H1 (cell line): ENCODE results near the gene PLXNB3. TPM values are rescaled to one million over a fixed set of nuclear protein-coding genes. Genes with fewer than 3 reads are reported as not detected.

ENCODE experiments used
- CTCF ChIA-PET: fragments of 300-600 bp; sonication (Branson Sonifier 250); formaldehyde crosslinking; loops from one replicate; lab custom pipeline; 2021; ENCODE audit not compliant: partially characterized antibody; lab: Charles Lee
- POLR2A ChIA-PET: fragments of 300-600 bp; sonication (Branson Sonifier 250); formaldehyde crosslinking; loops from one replicate; lab custom pipeline; 2021; ENCODE audit warnings: inconsistent platforms; ENCODE audit not compliant: partially characterized antibody; lab: Charles Lee
- DNase-seq, 2 experiments: peaks; one replicate each; pipeline versions ENCODE4 v3.0.0 to v3.0.0-alpha.2; 2010 to 2022; ENCODE audit warnings: low spot score in 2 of 2, low read depth in 1 of 2, mixed read lengths in 1 of 2
- FAIRE-seq: peaks from 2 replicates; lab custom pipeline; 2011; peaks lifted over from hg19 to GRCh38; lab: Jason Lieb, UNC
- H2AFZ ChIP-seq: 2 replicates; pipeline ENCODE4 v1.8.1; 2012; ENCODE audit warnings: low read length, inconsistent platforms
- H2AK5ac ChIP-seq: 2 replicates; pipeline ENCODE4 v1.6.1; 2013; ENCODE audit warnings: low read depth, low read length
- H2BK120ac ChIP-seq: replicated peaks from 2 replicates; pipeline ENCODE3; 2013; ENCODE audit warnings: low read depth, low read length, inconsistent platforms
- H2BK12ac ChIP-seq: 2 replicates; pipeline ENCODE4 v1.6.1; 2013; ENCODE audit warnings: low read depth, low read length
- H2BK15ac ChIP-seq: 2 replicates; pipeline ENCODE4 v1.6.1; 2013; ENCODE audit warnings: low read length
- H2BK20ac ChIP-seq: 2 replicates; pipeline ENCODE4 v1.6.1; 2013; ENCODE audit warnings: low read length
- H2BK5ac ChIP-seq: 2 replicates; pipeline ENCODE4 v1.6.1; 2013; ENCODE audit warnings: low read depth, low read length
- H3K14ac ChIP-seq: 2 replicates; pipeline ENCODE4 v1.6.1; 2013; ENCODE audit warnings: inconsistent platforms; ENCODE audit not compliant: insufficient read length
- H3K18ac ChIP-seq: 2 replicates; pipeline ENCODE4 v1.6.1; 2013; ENCODE audit warnings: low read length; ENCODE audit errors: extremely low read depth
- H3K23ac ChIP-seq: 2 replicates; pipeline ENCODE4 v1.6.1; 2013; ENCODE audit warnings: inconsistent platforms; ENCODE audit not compliant: insufficient read length
- H3K23me2 ChIP-seq: 2 replicates; pipeline ENCODE4 v1.6.1; 2013; ENCODE audit warnings: low read depth, low read length
- H3K27ac ChIP-seq: 2 replicates; pipeline ENCODE4 v1.6.1; 2011; ENCODE audit warnings: low read depth, low read length, inconsistent platforms
- H3K27me3 ChIP-seq, 4 experiments: replicated peaks in 1 of 4; 1 replicate in 1 of 4; 2 replicates in 3 of 4; pipeline versions ENCODE4 v1.6.1 to v1.8.1; 2011 to 2013; ENCODE audit warnings: low read length in 3 of 4, mild to moderate bottlenecking in 3 of 4, inconsistent platforms in 2 of 4, mixed read lengths in 2 of 4, moderate library complexity in 1 of 4; ENCODE audit not compliant: control insufficient read depth in 3 of 4, insufficient read depth in 3 of 4; ENCODE audit errors: extremely low read depth in 1 of 4
- H3K36me3 ChIP-seq, 4 experiments: 2 replicates each; pipeline versions ENCODE4 v1.6.1 to v1.8.1; 2011 to 2013; ENCODE audit warnings: mild to moderate bottlenecking in 4 of 4, low read length in 3 of 4, moderate library complexity in 2 of 4, control low read depth in 1 of 4, inconsistent platforms in 1 of 4; ENCODE audit not compliant: insufficient read depth in 4 of 4, control insufficient read depth in 2 of 4
- H3K4ac ChIP-seq: replicated peaks from 2 replicates; pipeline ENCODE3; 2013; ENCODE audit warnings: low read length, low read depth, mixed read lengths, inconsistent platforms; ENCODE audit not compliant: insufficient read length
- H3K4me1 ChIP-seq, 4 experiments: replicated peaks in 1 of 4; 1 replicate in 1 of 4; 2 replicates in 3 of 4; pipeline versions ENCODE4 v1.6.1 to v1.8.1; 2011 to 2013; ENCODE audit warnings: low read length in 3 of 4, inconsistent platforms in 2 of 4, mixed read lengths in 1 of 4; ENCODE audit not compliant: insufficient read depth in 4 of 4, control insufficient read depth in 3 of 4
- H3K4me2 ChIP-seq, 2 experiments: 2 replicates each; pipeline versions ENCODE4 v1.6.1 to v1.8.1; 2011 to 2013; ENCODE audit warnings: low read depth in 2 of 2, low read length in 2 of 2, control low read depth in 1 of 2, inconsistent platforms in 1 of 2, mild to moderate bottlenecking in 1 of 2; ENCODE audit not compliant: insufficient read depth in 1 of 2
- H3K4me3 ChIP-seq, 4 experiments: fragments of 200-600, 300-600 bp in 1 of 4; sonication (generic), shearing (Covaris generic), sonication (Bioruptor Twin) in 1 of 4; 2 replicates each; pipeline versions ENCODE4 v1.5.1 to v1.8.1; 2011 to 2016; ENCODE audit warnings: low read length in 4 of 4, low read depth in 3 of 4, control low read depth in 2 of 4, inconsistent platforms in 2 of 4, mild to moderate bottlenecking in 2 of 4, mixed read lengths in 1 of 4, moderate library complexity in 1 of 4; ENCODE audit not compliant: insufficient read depth in 2 of 4; ENCODE audit errors: extremely low read depth in 1 of 4
- H3K56ac ChIP-seq: replicated peaks from 2 replicates; pipeline ENCODE3; 2013; ENCODE audit warnings: low read depth, mild to moderate bottlenecking, mixed read lengths, low read length, inconsistent platforms; ENCODE audit not compliant: insufficient read length
- H3K79me1 ChIP-seq: 2 replicates; pipeline ENCODE4 v1.6.1; 2013; ENCODE audit warnings: low read depth, low read length, control low read depth
- H3K79me2 ChIP-seq, 2 experiments: 2 replicates each; pipeline versions ENCODE4 v1.6.1 to v1.8.1; 2012 to 2013; ENCODE audit warnings: low read length in 2 of 2, mild to moderate bottlenecking in 2 of 2, inconsistent platforms in 1 of 2; ENCODE audit not compliant: insufficient read depth in 2 of 2, control insufficient read depth in 1 of 2
- H3K9ac ChIP-seq, 4 experiments: replicated peaks in 1 of 4; 1 replicate in 1 of 4; 2 replicates in 3 of 4; pipeline versions ENCODE4 v1.6.1 to v1.8.1; 2011 to 2013; ENCODE audit warnings: low read depth in 3 of 4, low read length in 3 of 4, control low read depth in 2 of 4, mild to moderate bottlenecking in 2 of 4, moderate library complexity in 2 of 4, inconsistent platforms in 1 of 4; ENCODE audit errors: extremely low read depth in 1 of 4
- H3K9me3 ChIP-seq, 2 experiments: 2 replicates each; pipeline versions ENCODE4 v1.6.1 to v1.8.1; 2012 to 2013; ENCODE audit warnings: mild to moderate bottlenecking in 2 of 2, moderate library complexity in 2 of 2, control low read depth in 1 of 2, inconsistent platforms in 1 of 2, low read depth in 1 of 2, low read length in 1 of 2, mixed read lengths in 1 of 2; ENCODE audit not compliant: insufficient read depth in 2 of 2
- H4K20me1 ChIP-seq, 2 experiments: replicated peaks in 1 of 2; 2 replicates each; pipeline versions ENCODE3 to v1.8.1; 2011 to 2013; ENCODE audit warnings: inconsistent platforms in 2 of 2, low read length in 2 of 2, mild to moderate bottlenecking in 1 of 2; ENCODE audit not compliant: insufficient read depth in 2 of 2, control insufficient read depth in 1 of 2
- H4K5ac ChIP-seq: 2 replicates; pipeline ENCODE4 v1.6.1; 2013; ENCODE audit warnings: low read length, low read depth, mixed read lengths, inconsistent platforms; ENCODE audit not compliant: insufficient read length
- H4K8ac ChIP-seq: 2 replicates; pipeline ENCODE4 v1.8.0; 2013; ENCODE audit warnings: mild to moderate bottlenecking, moderate library complexity, low read length, inconsistent platforms; ENCODE audit not compliant: insufficient read depth; ENCODE audit errors: extremely low read depth
- H4K91ac ChIP-seq: replicated peaks from 2 replicates; pipeline ENCODE3; 2013; ENCODE audit warnings: low read length, mixed read lengths, inconsistent platforms; ENCODE audit not compliant: insufficient read length
- CBX5 ChIP-seq: fragments of 300-800, 300-1000 bp; sonication (generic); IDR thresholded peaks from 2 replicates; pipeline ENCODE4 v1.7.1; 2016; ENCODE audit warnings: antibody characterized with exemption, low read length, low read depth
- CBX8 ChIP-seq: fragments of 300-800, 300-1000 bp; sonication (generic); IDR thresholded peaks from 2 replicates; pipeline ENCODE4 v1.7.1; 2016; ENCODE audit warnings: low read depth, low read length, borderline replicate concordance
- KDM1A ChIP-seq: fragments of 200-600, 300-600 bp; sonication (generic); IDR thresholded peaks from 2 replicates; pipeline ENCODE4 v1.7.1; 2016; ENCODE audit warnings: mild to moderate bottlenecking, low read length, borderline replicate concordance
- WGBS, 2 experiments: shearing (Covaris generic) in 1 of 2; methylation state at CpG; one replicate each; pipeline versions ENCODE4 v1.1.6 to v1.1.7; 2013 to 2015; ENCODE audit warnings: low lambda C conversion rate in 2 of 2, mixed read lengths in 2 of 2, inconsistent platforms in 1 of 2, low coverage in 1 of 2, missing lambda C conversion rate in 1 of 2; ENCODE audit not compliant: insufficient replicate concordance in 2 of 2, insufficient coverage in 1 of 2, insufficient read length in 1 of 2; ENCODE audit errors: extremely low coverage in 1 of 2, missing lambda C conversion rate in 1 of 2; 5-methylcytosine and 5-hydroxymethylcytosine counted together
- polyA plus RNA-seq, 7 experiments: library from polyadenylated mRNA; depleted of rRNA in 3 of 7; stranded (reverse) in 5 of 7; unstranded in 2 of 7; fragments of >200 nt in 5 of 7; fragments of 200-250 nt in 2 of 7; gene quantifications; 1 replicate in 5 of 7; 2 replicates in 1 of 7; 4 replicates in 1 of 7; pipeline versions ENCODE4 v1.2.1 to v1.2.3, GENCODE V29; 2011 to 2013; ENCODE audit warnings: missing spikeins in 2 of 7, mixed read lengths in 2 of 7
- total RNA-seq: library from RNA; stranded (reverse); fragmentation: NEBNext Ultra II Directional; extraction: Animal tissue kit (Norgen Biotek cat#: 25700); gene quantifications from 2 replicates; pipeline ENCODE4 v1.2.1, GENCODE V29; 2021
- TF ChIP-seq, protein P1 (sequence below), 3 experiments: IDR thresholded peaks; 1 replicate in 2 of 3; 2 replicates in 1 of 3; pipeline versions ENCODE4 v1.5.1 to v1.6.1; 2011; ENCODE audit warnings: low read length in 3 of 3, mild to moderate bottlenecking in 3 of 3, inconsistent platforms in 2 of 3, low read depth in 1 of 3, moderate library complexity in 1 of 3; ENCODE audit not compliant: insufficient read depth in 1 of 3; ENCODE audit errors: control extremely low read depth in 1 of 3

The PLXNB3 gene
- total and polyA plus RNA-seq, 2 of the 8 experiments (the other 6 are each of a cell fraction or from before 2014, with no cell fraction given): 1.2 to 2.7 TPM

DNA sequence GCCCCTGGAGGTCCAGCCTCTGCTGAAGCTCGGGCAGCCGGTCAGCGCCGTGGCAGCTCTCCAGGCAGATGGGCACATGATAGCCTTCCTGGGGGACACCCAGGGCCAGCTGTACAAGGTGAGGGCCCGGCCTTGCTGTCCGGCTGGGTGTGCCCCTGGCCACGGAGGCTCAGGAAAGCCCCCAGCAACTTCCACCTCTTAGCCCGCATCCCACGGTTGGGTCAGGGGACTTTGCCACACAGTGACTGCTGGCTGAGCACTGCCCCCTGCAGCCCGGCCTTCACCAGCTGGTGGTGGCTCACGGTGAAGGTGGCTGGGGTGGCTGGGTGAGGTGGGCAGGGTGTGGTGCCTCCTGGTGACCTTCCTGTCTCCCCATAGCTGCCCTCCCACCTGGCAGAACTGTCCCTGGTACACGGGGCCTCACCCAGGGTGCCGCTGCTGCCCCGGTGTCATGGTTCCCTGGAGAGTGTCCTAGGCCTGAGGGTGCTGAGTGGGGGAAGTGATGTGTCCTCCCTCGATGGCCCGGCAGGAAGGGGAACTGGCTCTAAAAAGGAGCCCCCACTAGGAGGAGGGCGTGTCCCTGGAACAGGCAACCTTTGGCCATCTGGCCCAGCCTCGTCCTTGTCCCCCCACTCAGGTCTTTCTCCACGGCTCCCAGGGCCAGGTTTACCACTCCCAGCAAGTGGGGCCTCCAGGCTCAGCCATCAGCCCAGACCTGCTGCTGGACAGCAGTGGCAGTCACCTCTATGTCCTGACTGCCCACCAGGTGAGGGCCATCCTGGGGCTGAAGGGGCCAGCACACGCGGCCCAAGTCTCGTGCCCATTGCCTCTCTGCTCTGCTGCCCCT is 4.5 kb downstream of the PLXNB3 start:
- Histone ChIP-seq H3K18ac (no peak overlapping the region), H3K4ac (no peak overlapping the region), H4K20me1 (no peaks in the 10 kb centered on the region), H3K36me3 (no peaks in the 10 kb centered on the region), H2BK15ac (no peak overlapping the region), H3K23ac (no peak overlapping the region), H2AK5ac (no peak overlapping the region), H4K91ac (no peak overlapping the region), H2BK20ac (no peak overlapping the region), H4K5ac (no peak overlapping the region), H3K9ac (no peak overlapping the region), H3K14ac (no peak overlapping the region), H3K23me2 (no peaks in the 10 kb centered on the region), H2BK120ac (no peak overlapping the region), H3K4me2 (no peak overlapping the region), H3K79me2 (no peaks in the 10 kb centered on the region), H3K9me3 (no peaks in the 10 kb centered on the region), H3K27ac (no peak overlapping the region), H4K8ac (no peak overlapping the region), H2BK5ac (no peak overlapping the region), H3K56ac (no peak overlapping the region), H3K79me1 (no peaks in the 10 kb centered on the region), H3K4me3 (no peak overlapping the region), H3K4me1 (peaks cover 0 to 8% (median 4%) of the 10 kb centered on the region in 4 experiments; a peak in 5 of 7 replicates), H3K27me3 (no peaks in the 10 kb centered on the region), H2AFZ (no peak overlapping the region), H2BK12ac (no peak overlapping the region)
- ChIA-PET POLR2A (interaction anchor here (1.1 to 3.0 kb wide), 2 partner anchors 10 to 203 kb away, joined by 3 to 13 read pairs; partner anchors contain the start of gene HCFC1), CTCF (interaction anchor here (0.7 to 1.9 kb wide), 9 partner anchors 10 to 171 kb away, joined by 3 to 10 read pairs (median 4); partner anchors contain the start of gene SRPK3)
- TF ChIP-seq, protein P1, sequence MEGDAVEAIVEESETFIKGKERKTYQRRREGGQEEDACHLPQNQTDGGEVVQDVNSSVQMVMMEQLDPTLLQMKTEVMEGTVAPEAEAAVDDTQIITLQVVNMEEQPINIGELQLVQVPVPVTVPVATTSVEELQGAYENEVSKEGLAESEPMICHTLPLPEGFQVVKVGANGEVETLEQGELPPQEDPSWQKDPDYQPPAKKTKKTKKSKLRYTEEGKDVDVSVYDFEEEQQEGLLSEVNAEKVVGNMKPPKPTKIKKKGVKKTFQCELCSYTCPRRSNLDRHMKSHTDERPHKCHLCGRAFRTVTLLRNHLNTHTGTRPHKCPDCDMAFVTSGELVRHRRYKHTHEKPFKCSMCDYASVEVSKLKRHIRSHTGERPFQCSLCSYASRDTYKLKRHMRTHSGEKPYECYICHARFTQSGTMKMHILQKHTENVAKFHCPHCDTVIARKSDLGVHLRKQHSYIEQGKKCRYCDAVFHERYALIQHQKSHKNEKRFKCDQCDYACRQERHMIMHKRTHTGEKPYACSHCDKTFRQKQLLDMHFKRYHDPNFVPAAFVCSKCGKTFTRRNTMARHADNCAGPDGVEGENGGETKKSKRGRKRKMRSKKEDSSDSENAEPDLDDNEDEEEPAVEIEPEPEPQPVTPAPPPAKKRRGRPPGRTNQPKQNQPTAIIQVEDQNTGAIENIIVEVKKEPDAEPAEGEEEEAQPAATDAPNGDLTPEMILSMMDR (IDR thresholded peaks at IDR 0.05; ENCODE audit: control extremely low read depth in 1 of 3, insufficient read depth in 1 of 3, low read depth in 1 of 3, low read length in 3 of 3): peak in 2 of 3 experiments; percentile 11 to 25; a peak in 1 of 4 replicates
- TF ChIP-seq CBX8 (no peak), CBX5 (no peak), KDM1A (no peak)
- FAIRE-seq (no peak), DNase-seq (no peak)
- WGBS, 2 experiments: 92% methylated on average over 11 of the region's 22 CpGs; no CpG with 5 or more reads in 1 of the 2 experiments
